ENCODE measurements around the gene TAMALIN. TPM values are rescaled to one million over a fixed set of nuclear protein-coding genes. Genes with fewer than 3 reads are reported as not detected.

Gene TAMALIN
- total and polyA plus RNA-seq, 8 donors = 30.6 to 63.7 (median 43.5) TPM

DNA sequence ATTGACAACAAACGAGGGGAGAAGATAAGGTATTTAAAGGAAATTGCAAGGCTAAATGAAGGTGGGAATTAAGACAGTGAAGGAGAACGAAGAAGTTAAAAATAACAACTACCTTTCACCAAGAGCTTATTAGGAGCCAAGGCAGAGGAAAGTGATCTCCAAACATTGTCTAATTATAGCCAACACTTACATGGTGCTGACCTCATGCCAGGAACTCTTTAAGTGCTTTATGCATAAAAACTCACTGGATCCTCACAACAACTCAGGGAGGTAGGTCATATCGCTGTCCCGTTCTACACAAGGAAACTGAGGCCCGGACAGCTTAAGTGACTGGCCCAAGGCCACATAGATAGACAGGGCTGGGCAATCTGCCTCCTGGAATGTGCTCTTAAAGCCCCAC, 19.5 kb downstream of the TAMALIN start:
- no peaks in the 10 kb centered on the region for H3K36me3 ChIP-seq
- TF ChIP-seq, protein P1, sequence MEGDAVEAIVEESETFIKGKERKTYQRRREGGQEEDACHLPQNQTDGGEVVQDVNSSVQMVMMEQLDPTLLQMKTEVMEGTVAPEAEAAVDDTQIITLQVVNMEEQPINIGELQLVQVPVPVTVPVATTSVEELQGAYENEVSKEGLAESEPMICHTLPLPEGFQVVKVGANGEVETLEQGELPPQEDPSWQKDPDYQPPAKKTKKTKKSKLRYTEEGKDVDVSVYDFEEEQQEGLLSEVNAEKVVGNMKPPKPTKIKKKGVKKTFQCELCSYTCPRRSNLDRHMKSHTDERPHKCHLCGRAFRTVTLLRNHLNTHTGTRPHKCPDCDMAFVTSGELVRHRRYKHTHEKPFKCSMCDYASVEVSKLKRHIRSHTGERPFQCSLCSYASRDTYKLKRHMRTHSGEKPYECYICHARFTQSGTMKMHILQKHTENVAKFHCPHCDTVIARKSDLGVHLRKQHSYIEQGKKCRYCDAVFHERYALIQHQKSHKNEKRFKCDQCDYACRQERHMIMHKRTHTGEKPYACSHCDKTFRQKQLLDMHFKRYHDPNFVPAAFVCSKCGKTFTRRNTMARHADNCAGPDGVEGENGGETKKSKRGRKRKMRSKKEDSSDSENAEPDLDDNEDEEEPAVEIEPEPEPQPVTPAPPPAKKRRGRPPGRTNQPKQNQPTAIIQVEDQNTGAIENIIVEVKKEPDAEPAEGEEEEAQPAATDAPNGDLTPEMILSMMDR (IDR thresholded peaks at IDR 0.05) = no peak
- intact Hi-C loops (cut with DNase I) = loop anchor here in 1 of 2 donors (2.0 to 10.0 kb wide), 2 partner anchors 57 to 99 kb away; no protein-coding TSS in a partner anchor
- peaks cover 0 to 14% of the 10 kb centered on the region in 2 donors for H3K27me3 ChIP-seq
- no peaks in the 10 kb centered on the region for H3K9me3 ChIP-seq
- H3K27ac ChIP-seq = peak overlapping the region; percentile 76 to 85
- H3K4me1 ChIP-seq = peaks cover 3 to 41% of the 10 kb centered on the region in 2 donors
- H3K4me3 ChIP-seq = no peak overlapping the region
- DNase-seq (no peak), ATAC-seq (peak; percentile 13)

DNA sequence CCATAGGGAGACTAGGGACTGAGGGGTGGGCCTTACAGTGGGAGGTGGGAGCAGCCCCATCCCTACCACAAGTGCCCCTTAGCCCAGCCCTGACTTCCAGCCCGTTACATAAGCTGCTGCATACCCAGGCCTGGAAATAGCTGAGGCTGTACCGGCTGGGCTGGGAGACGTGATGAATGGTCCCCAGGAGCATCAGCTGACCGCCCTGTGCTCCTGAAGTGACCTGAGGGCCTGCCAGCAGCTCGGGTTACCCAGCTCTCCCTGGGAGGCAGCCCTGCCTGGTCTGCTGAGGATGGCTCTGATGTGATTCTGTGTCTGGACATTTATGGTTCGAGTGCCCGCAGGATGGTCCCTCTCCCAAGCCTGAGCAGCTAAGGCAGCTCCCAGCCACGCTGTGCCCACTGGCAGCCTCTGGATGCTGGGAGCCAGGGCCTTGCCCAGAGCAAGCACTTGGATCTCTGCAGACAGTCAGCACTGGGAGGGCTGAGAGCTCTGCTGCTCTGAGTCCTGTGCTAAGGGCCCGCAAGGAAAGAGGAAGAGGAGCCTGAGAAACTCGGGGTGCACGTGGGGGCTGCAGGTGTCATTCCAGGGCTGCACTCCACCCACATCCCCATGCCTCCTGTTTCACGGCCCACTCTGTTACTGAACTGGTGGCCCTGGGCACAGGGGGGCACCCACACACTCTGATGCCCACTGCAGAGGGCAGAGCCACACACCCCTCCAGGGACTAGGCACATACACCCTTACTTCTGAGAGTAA, 20.5 kb downstream of the TAMALIN start:
- intact Hi-C loops (cut with DNase I) = loop anchor here in 1 of 2 donors (2.0 to 10.0 kb wide), 2 partner anchors 56 to 98 kb away; no protein-coding TSS in a partner anchor
- TF ChIP-seq, protein P1 (IDR thresholded peaks at IDR 0.05) = no peak
- Histone ChIP-seq H3K36me3 (no peaks in the 10 kb centered on the region), H3K9me3 (no peaks in the 10 kb centered on the region), H3K27ac (no peak overlapping the region), H3K4me3 (no peak overlapping the region), H3K4me1 (peaks cover 3 to 47% of the 10 kb centered on the region in 2 donors), H3K27me3 (peaks cover 0 to 12% of the 10 kb centered on the region in 2 donors)
- ATAC-seq (no peak), DNase-seq (peak in 1 of 4 donors; percentile 49)

DNA sequence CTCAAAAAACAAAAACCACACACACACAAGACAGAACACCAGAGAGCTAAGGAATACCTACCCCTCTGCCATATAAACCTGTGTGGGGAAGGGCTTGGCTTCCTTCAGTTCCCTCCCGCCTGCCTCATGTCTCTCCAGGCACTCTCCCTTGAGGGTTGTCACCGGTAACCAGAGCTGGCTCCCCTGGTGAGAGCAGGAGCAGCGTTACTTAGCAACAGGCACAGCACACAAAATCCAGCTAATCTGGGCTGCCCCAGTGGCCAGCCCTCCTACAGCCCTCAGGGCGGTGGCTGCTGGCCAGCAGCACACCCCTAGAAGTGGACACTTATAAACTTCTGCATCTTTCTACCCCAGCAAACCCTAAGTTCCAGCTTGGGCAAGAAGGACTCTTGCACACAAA, 22.9 kb downstream of the TAMALIN start:
- peak in 2 of 4 donors; percentile 80 to 82 for DNase-seq
- H3K4me1 ChIP-seq = peaks cover 7 to 38% of the 10 kb centered on the region in 2 donors
- no peaks in the 10 kb centered on the region for H3K36me3 ChIP-seq
- peak; percentile 38 for ATAC-seq
- H3K4me3 ChIP-seq = no peak overlapping the region
- TF ChIP-seq, protein P1 (IDR thresholded peaks at IDR 0.05) = no peak
- intact Hi-C loops (cut with DNase I) = loop anchor here in 1 of 2 donors (10.0 kb wide), 1 partner anchor 95 kb away; no protein-coding TSS in a partner anchor
- H3K9me3 ChIP-seq = no peaks in the 10 kb centered on the region
- no peaks in the 10 kb centered on the region for H3K27me3 ChIP-seq
- no peak overlapping the region for H3K27ac ChIP-seq

DNA sequence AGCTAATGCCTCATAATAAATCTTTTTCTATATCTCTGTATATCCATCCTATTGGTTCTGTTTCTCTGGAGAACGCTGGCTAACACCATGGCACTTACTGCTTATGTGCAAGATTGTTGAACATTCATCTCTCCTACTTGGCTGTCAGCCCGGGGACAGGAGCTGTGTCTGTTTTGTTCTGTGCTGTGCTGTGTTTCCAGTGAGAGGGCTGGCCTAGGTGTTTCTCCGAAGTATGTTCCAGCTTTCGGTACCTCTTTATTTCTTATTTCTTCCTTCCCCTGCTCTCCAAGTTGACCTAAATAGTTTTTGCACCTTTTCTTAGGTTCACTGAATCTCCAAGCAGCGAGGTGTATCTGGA, 25.7 kb downstream of the TAMALIN start:
- intact Hi-C loops (cut with DNase I) = no loop called here
- DNase-seq = peak in 3 of 4 donors; percentile 69 to 89 (median 77)
- no peaks in the 10 kb centered on the region for H3K36me3 ChIP-seq
- H3K4me3 ChIP-seq = peak overlapping the region in 1 of 2 donors; percentile 34
- TF ChIP-seq, protein P1 (IDR thresholded peaks at IDR 0.05) = no peak
- no peaks in the 10 kb centered on the region for H3K9me3 ChIP-seq
- peaks cover 0 to 23% of the 10 kb centered on the region in 2 donors for H3K27me3 ChIP-seq
- peak overlapping the region; percentile 75 to 89 for H3K27ac ChIP-seq
- peaks cover 18 to 39% of the 10 kb centered on the region in 2 donors for H3K4me1 ChIP-seq
- ATAC-seq = peak; percentile 49

DNA sequence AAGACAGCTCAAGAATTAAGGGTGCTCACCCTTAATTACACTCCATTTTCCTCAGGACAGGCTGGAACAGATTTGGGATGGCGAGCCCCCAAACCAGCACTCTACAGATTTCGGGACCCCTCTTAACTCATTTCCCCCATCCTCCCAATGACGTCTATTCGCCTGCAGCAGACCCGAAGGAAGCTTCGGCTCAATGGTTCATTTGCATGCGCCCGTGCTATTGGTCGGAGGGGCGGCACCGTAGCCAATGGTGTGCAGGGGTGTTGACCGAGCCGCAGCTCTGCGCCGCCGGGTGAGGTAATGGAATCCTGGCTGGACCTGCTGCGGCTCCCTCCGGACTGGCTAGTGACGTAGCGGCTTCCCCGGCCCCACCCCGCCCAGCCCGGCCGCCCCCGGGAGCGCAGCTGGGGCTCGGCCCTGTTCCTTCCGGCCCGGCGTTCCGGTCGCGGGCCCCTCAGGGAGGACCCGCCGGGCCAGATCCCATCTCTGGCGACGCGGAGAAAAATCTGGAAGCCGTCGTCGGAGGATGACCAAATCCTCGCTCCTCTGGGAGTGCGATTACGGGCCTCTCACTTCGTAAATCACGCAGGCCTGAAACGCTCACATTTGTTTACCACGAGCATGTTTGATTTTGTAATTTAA, 26.2 kb downstream of the TAMALIN start:
- ATAC-seq (peak; percentile 90), DNase-seq (peak; percentile 92 to 99 (median 98))
- TF ChIP-seq, protein P1 (IDR thresholded peaks at IDR 0.05) = no peak
- Histone ChIP-seq H3K36me3 (no peaks in the 10 kb centered on the region), H3K9me3 (no peaks in the 10 kb centered on the region), H3K4me3 (peak overlapping the region; percentile 2 to 34), H3K27ac (peak overlapping the region; percentile 75 to 89), H3K4me1 (peaks cover 18 to 44% of the 10 kb centered on the region in 2 donors), H3K27me3 (peaks cover 0 to 27% of the 10 kb centered on the region in 2 donors)
- intact Hi-C loops (cut with DNase I) = no loop called here

Measured in left lung (tissue), 10 donors.